ENCODE data around the gene ACTN3.

Gene ACTN3

GRCh38 chr11:66562907-66563583 lies 16.3 kb downstream of the ACTN3 start:
- H3K4me3 ChIP-seq (ENCODE audit: low read depth, low read length, poor library complexity, severe bottlenecking) = no peak overlapping the region
- peaks cover 7% of the 10 kb centered on the region; the same call in 1 of the 2 replicates for H3K27me3 ChIP-seq (ENCODE audit: insufficient read depth, low read length)
- TF ChIP-seq EZH2 (IDR thresholded peaks at IDR 0.05; ENCODE audit: borderline replicate concordance, low read length) = no peak
- TF ChIP-seq CTCF (IDR thresholded peaks at IDR 0.05; ENCODE audit: low read length) = no peak
- H3K9ac ChIP-seq (ENCODE audit: low read length) = no peak overlapping the region
- no peak overlapping the region for H3K4me2 ChIP-seq (ENCODE audit: low read length)
- no peak overlapping the region for H2AFZ ChIP-seq (ENCODE audit: low read length)
- H3F3A ChIP-seq (ENCODE audit: insufficient read depth, low read length) = no peaks in the 10 kb centered on the region
- H3K9me2 ChIP-seq (ENCODE audit: low read depth, low read length) = no peaks in the 10 kb centered on the region
- H3K79me2 ChIP-seq (ENCODE audit: insufficient read depth, low read length) = no peaks in the 10 kb centered on the region
- H3K27ac ChIP-seq (ENCODE audit: low read depth, low read length, poor library complexity, severe bottlenecking) = no peak overlapping the region
- H3K9me3 ChIP-seq (ENCODE audit: low read length) = no peaks in the 10 kb centered on the region
- peaks cover 3% of the 10 kb centered on the region for H3K4me1 ChIP-seq (ENCODE audit: insufficient read depth, low read length, severe bottlenecking)
- H3K36me3 ChIP-seq (ENCODE audit: insufficient read depth, low read length) = no peaks in the 10 kb centered on the region
- no peaks in the 10 kb centered on the region for H4K20me1 ChIP-seq (ENCODE audit: insufficient read depth, low read length)

- Histone ChIP-seq H3K9me2 (ENCODE audit: low read depth, low read length) (no peaks in the 10 kb centered on the region), H3K79me2 (ENCODE audit: insufficient read depth, low read length) (no peaks in the 10 kb centered on the region), H3K9me3 (ENCODE audit: low read length) (no peaks in the 10 kb centered on the region), H3K27me3 (ENCODE audit: insufficient read depth, low read length) (peaks cover 7% of the 10 kb centered on the region; the same call in 1 of the 2 replicates), H3K9ac (ENCODE audit: low read length) (no peak overlapping the region), H4K20me1 (ENCODE audit: insufficient read depth, low read length) (no peaks in the 10 kb centered on the region), H3F3A (ENCODE audit: insufficient read depth, low read length) (no peaks in the 10 kb centered on the region), H3K27ac (ENCODE audit: low read depth, low read length, poor library complexity, severe bottlenecking) (no peak overlapping the region), H3K36me3 (ENCODE audit: insufficient read depth, low read length) (no peaks in the 10 kb centered on the region), H2AFZ (ENCODE audit: low read length) (no peak overlapping the region), H3K4me3 (ENCODE audit: low read depth, low read length, poor library complexity, severe bottlenecking) (no peak overlapping the region), H3K4me2 (ENCODE audit: low read length) (no peak overlapping the region), H3K4me1 (ENCODE audit: insufficient read depth, low read length, severe bottlenecking) (peaks cover 10% of the 10 kb centered on the region)
- TF ChIP-seq EZH2 (IDR thresholded peaks at IDR 0.05; ENCODE audit: borderline replicate concordance, low read length) = no peak
- TF ChIP-seq CTCF (IDR thresholded peaks at IDR 0.05; ENCODE audit: low read length) = no peak
Measured at GRCh38 chr11:66563832-66564231, 17.1 kb downstream of the ACTN3 start.

GRCh38 chr11:66564538-66564937 lies 17.8 kb downstream of the ACTN3 start:
- H3K9ac ChIP-seq (ENCODE audit: low read length) = no peak overlapping the region
- no peaks in the 10 kb centered on the region for H3K36me3 ChIP-seq (ENCODE audit: insufficient read depth, low read length)
- no peak overlapping the region for H2AFZ ChIP-seq (ENCODE audit: low read length)
- TF ChIP-seq EZH2 (IDR thresholded peaks at IDR 0.05; ENCODE audit: borderline replicate concordance, low read length) (no peak), CTCF (IDR thresholded peaks at IDR 0.05; ENCODE audit: low read length) (no peak)
- H4K20me1 ChIP-seq (ENCODE audit: insufficient read depth, low read length) = no peaks in the 10 kb centered on the region
- no peaks in the 10 kb centered on the region for H3K9me3 ChIP-seq (ENCODE audit: low read length)
- no peaks in the 10 kb centered on the region for H3K79me2 ChIP-seq (ENCODE audit: insufficient read depth, low read length)
- H3K9me2 ChIP-seq (ENCODE audit: low read depth, low read length) = no peaks in the 10 kb centered on the region
- peaks cover 10% of the 10 kb centered on the region for H3K4me1 ChIP-seq (ENCODE audit: insufficient read depth, low read length, severe bottlenecking)
- no peak overlapping the region for H3K4me2 ChIP-seq (ENCODE audit: low read length)
- no peak overlapping the region for H3K27ac ChIP-seq (ENCODE audit: low read depth, low read length, poor library complexity, severe bottlenecking)
- H3K4me3 ChIP-seq (ENCODE audit: low read depth, low read length, poor library complexity, severe bottlenecking) = no peak overlapping the region
- no peaks in the 10 kb centered on the region for H3F3A ChIP-seq (ENCODE audit: insufficient read depth, low read length)
- H3K27me3 ChIP-seq (ENCODE audit: insufficient read depth, low read length) = peaks cover 11% of the 10 kb centered on the region; the same call in 1 of the 2 replicates

Measured in OCI-LY1 (cell line).